ENCODE data around the gene ZNF773. TPM values are rescaled to one million over a fixed set of nuclear protein-coding genes. Genes with fewer than 3 reads are reported as not detected.

Gene ZNF773
- total RNA-seq, 1 experiment from 2014 or later = 10.2 TPM

- ChIA-PET POLR2A (interaction anchor here (0.6 kb wide), 1 partner anchor 180 kb away, joined by 3 read pairs; no protein-coding TSS in a partner anchor), CTCF (no interaction called here)
- Histone ChIP-seq H3K9me3 (ENCODE audit: control insufficient read depth, insufficient read depth, low read depth, low read length) (peaks cover 58% of the 10 kb centered on the region), H3K4me3 (ENCODE audit: low read depth in 2 of 2, low read length in 2 of 2) (no peak overlapping the region), H3K27me3 (ENCODE audit: control insufficient read depth, insufficient read depth, low read length) (no peaks in the 10 kb centered on the region), H3K27ac (ENCODE audit: low read length) (no peak overlapping the region), H3K36me3 (ENCODE audit: control insufficient read depth, insufficient read depth, low read length) (no peaks in the 10 kb centered on the region), H3K4me1 (ENCODE audit: control insufficient read depth, insufficient read depth, low read length) (no peaks in the 10 kb centered on the region)
- BruUV-seq (replicated peaks) = no TSS peak
- TF ChIP-seq POLR2AphosphoS5 (IDR thresholded peaks at IDR 0.05; ENCODE audit: low read depth, low read length) = no peak
- no peak for TF ChIP-seq CTCF (IDR thresholded peaks at IDR 0.05)
- TF ChIP-seq SIN3A (IDR thresholded peaks at IDR 0.05; ENCODE audit: borderline replicate concordance, insufficient read depth, low read depth, low read length) = no peak
- TF ChIP-seq, protein P1, sequence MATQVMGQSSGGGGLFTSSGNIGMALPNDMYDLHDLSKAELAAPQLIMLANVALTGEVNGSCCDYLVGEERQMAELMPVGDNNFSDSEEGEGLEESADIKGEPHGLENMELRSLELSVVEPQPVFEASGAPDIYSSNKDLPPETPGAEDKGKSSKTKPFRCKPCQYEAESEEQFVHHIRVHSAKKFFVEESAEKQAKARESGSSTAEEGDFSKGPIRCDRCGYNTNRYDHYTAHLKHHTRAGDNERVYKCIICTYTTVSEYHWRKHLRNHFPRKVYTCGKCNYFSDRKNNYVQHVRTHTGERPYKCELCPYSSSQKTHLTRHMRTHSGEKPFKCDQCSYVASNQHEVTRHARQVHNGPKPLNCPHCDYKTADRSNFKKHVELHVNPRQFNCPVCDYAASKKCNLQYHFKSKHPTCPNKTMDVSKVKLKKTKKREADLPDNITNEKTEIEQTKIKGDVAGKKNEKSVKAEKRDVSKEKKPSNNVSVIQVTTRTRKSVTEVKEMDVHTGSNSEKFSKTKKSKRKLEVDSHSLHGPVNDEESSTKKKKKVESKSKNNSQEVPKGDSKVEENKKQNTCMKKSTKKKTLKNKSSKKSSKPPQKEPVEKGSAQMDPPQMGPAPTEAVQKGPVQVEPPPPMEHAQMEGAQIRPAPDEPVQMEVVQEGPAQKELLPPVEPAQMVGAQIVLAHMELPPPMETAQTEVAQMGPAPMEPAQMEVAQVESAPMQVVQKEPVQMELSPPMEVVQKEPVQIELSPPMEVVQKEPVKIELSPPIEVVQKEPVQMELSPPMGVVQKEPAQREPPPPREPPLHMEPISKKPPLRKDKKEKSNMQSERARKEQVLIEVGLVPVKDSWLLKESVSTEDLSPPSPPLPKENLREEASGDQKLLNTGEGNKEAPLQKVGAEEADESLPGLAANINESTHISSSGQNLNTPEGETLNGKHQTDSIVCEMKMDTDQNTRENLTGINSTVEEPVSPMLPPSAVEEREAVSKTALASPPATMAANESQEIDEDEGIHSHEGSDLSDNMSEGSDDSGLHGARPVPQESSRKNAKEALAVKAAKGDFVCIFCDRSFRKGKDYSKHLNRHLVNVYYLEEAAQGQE (IDR thresholded peaks at IDR 0.05; ENCODE audit: insufficient read depth in 1 of 2, low read depth in 2 of 2, low read length in 1 of 2) = no peak
- TF ChIP-seq TCF7L2 (IDR thresholded peaks at IDR 0.05; ENCODE audit: low read depth, low read length) = no peak
- intact Hi-C loops (cut with micrococcal nuclease; ENCODE audit: unreplicated experiment) (no loop called here), in situ Hi-C loops (cut with HindIII; ENCODE audit: low pct_unique_long_range_greater_than_20kb, low sequenced_read_pairs) (no loop called here)
- ATAC-seq = no peak
- no peak for DNase-seq (ENCODE audit: low read depth, low spot score)
These were observed 33.2 kb upstream of the ZNF773 start for GRCh38 chr19:57466489-57466888.

GRCh38 chr19:57473646-57474045, 26.1 kb upstream of the ZNF773 start:
- DNase-seq (ENCODE audit: low read depth, low spot score) = no peak
- ChIA-PET CTCF (no interaction called here), POLR2A (no interaction called here)
- in situ Hi-C loops (cut with HindIII; ENCODE audit: low pct_unique_long_range_greater_than_20kb, low sequenced_read_pairs) (no loop called here), intact Hi-C loops (cut with micrococcal nuclease; ENCODE audit: unreplicated experiment) (no loop called here)
- Histone ChIP-seq H3K36me3 (ENCODE audit: control insufficient read depth, insufficient read depth, low read length) (no peaks in the 10 kb centered on the region), H3K4me1 (ENCODE audit: control insufficient read depth, insufficient read depth, low read length) (no peaks in the 10 kb centered on the region), H3K9me3 (ENCODE audit: control insufficient read depth, insufficient read depth, low read depth, low read length) (peaks cover 90% of the 10 kb centered on the region), H3K27ac (ENCODE audit: low read length) (no peak overlapping the region), H3K27me3 (ENCODE audit: control insufficient read depth, insufficient read depth, low read length) (no peaks in the 10 kb centered on the region), H3K4me3 (ENCODE audit: low read depth in 2 of 2, low read length in 2 of 2) (no peak overlapping the region)
- ATAC-seq = no peak
- TF ChIP-seq TCF7L2 (IDR thresholded peaks at IDR 0.05; ENCODE audit: low read depth, low read length) (no peak), SIN3A (IDR thresholded peaks at IDR 0.05; ENCODE audit: borderline replicate concordance, insufficient read depth, low read depth, low read length) (no peak), CTCF (IDR thresholded peaks at IDR 0.05) (no peak), POLR2AphosphoS5 (IDR thresholded peaks at IDR 0.05; ENCODE audit: low read depth, low read length) (no peak)
- TF ChIP-seq, protein P1 (IDR thresholded peaks at IDR 0.05; ENCODE audit: insufficient read depth in 1 of 2, low read depth in 2 of 2, low read length in 1 of 2) = no peak
- no TSS peak for BruUV-seq (replicated peaks)

All from Panc1 (cell line).